ENCODE measurements around the gene RPL3.
A peak's percentile ranks its signal among the peaks of the same experiment; 100 is the strongest.

The RPL3 gene

GRCh38 chr22:39292561-39293074 lies 26.8 kb downstream of the RPL3 start:
- H3K4me3 ChIP-seq, result no peak overlapping the region

GRCh38 chr22:39292031-39292462 lies 27.4 kb downstream of the RPL3 start:
- Histone ChIP-seq H3K9me3 (no peaks in the 10 kb centered on the region), H3K36me3 (no peaks in the 10 kb centered on the region), H3K27ac (peak overlapping the region; percentile 27 to 35), H3K4me3 (no peak overlapping the region), H3K27me3 (peaks cover 0 to 13% of the 10 kb centered on the region in 2 donors), H3K4me1 (peaks cover 0 to 41% (median 22%) of the 10 kb centered on the region in 4 donors)
- no peak for DNase-seq
- no peak for TF ChIP-seq CTCF (IDR thresholded peaks at IDR 0.05)
- intact Hi-C loops (cut with DNase I; ENCODE audit: low total_unique reads), result no loop called here

More at GRCh38 chr22:39292561-39293074, 26.8 kb downstream of the RPL3 start:
- Histone ChIP-seq H3K36me3 (no peaks in the 10 kb centered on the region), H3K4me1 (peaks cover 4 to 47% (median 28%) of the 10 kb centered on the region in 4 donors), H3K9me3 (no peaks in the 10 kb centered on the region), H3K27ac (peak overlapping the region; percentile 27 to 35), H3K27me3 (peaks cover 0 to 13% of the 10 kb centered on the region in 2 donors)
- intact Hi-C loops (cut with DNase I; ENCODE audit: low total_unique reads), result no loop called here
- TF ChIP-seq CTCF (IDR thresholded peaks at IDR 0.05), result no peak
- DNase-seq, result peak; percentile 94

GRCh38 chr22:39291523-39291922 lies 27.9 kb downstream of the RPL3 start:
- intact Hi-C loops (cut with DNase I; ENCODE audit: low total_unique reads), result no loop called here
- no peak for TF ChIP-seq CTCF (IDR thresholded peaks at IDR 0.05)
- peaks cover 0 to 13% of the 10 kb centered on the region in 2 donors for H3K27me3 ChIP-seq
- H3K27ac ChIP-seq, result peak overlapping the region in 1 of 2 donors; percentile 35
- H3K4me1 ChIP-seq, result peaks cover 0 to 36% (median 17%) of the 10 kb centered on the region in 4 donors
- no peak overlapping the region for H3K4me3 ChIP-seq
- no peaks in the 10 kb centered on the region for H3K36me3 ChIP-seq
- DNase-seq, result no peak
- no peaks in the 10 kb centered on the region for H3K9me3 ChIP-seq

- H3K27me3 ChIP-seq, result peaks cover 0 to 13% of the 10 kb centered on the region in 2 donors
- H3K27ac ChIP-seq, result no peak overlapping the region
- no peaks in the 10 kb centered on the region for H3K9me3 ChIP-seq
- intact Hi-C loops (cut with DNase I; ENCODE audit: low total_unique reads), result no loop called here
- DNase-seq, result no peak
- H3K36me3 ChIP-seq, result no peaks in the 10 kb centered on the region
- no peak overlapping the region for H3K4me3 ChIP-seq
- peaks cover 0 to 35% (median 16%) of the 10 kb centered on the region in 4 donors for H3K4me1 ChIP-seq
- no peak for TF ChIP-seq CTCF (IDR thresholded peaks at IDR 0.05)
Measured at GRCh38 chr22:39290724-39291161, 28.7 kb downstream of the RPL3 start.

- no peak overlapping the region for H3K27ac ChIP-seq
- intact Hi-C loops (cut with DNase I; ENCODE audit: low total_unique reads), result no loop called here
Measured at GRCh38 chr22:39289975-39290720, 29.3 kb downstream of the RPL3 start.

More at GRCh38 chr22:39289975-39290720, 29.3 kb downstream of the RPL3 start:
- H3K36me3 ChIP-seq, result no peaks in the 10 kb centered on the region
- peaks cover 0 to 2% (median 2%) of the 10 kb centered on the region in 3 donors for H3K9me3 ChIP-seq
- peaks cover 0 to 35% (median 16%) of the 10 kb centered on the region in 4 donors for H3K4me1 ChIP-seq
- DNase-seq, result no peak
- no peak overlapping the region for H3K4me3 ChIP-seq
- TF ChIP-seq CTCF (IDR thresholded peaks at IDR 0.05), result no peak
- H3K27me3 ChIP-seq, result peaks cover 0 to 13% of the 10 kb centered on the region in 2 donors
